GM21515 (cell line): Measurements from ENCODE around the gene PRR20G.
"Not testable (repeated sequence)": the region's sequence is repeated elsewhere in the genome, so short reads cannot be mapped to it uniquely, and the experiment has no call there.

Experiments
- ATAC-seq: cut with Tn5 transposase; IDR thresholded peaks from one replicate; pipeline ENCODE4 v1.9.1; 2021; ENCODE audit not compliant: unreplicated experiment

The PRR20G gene

GRCh38 chr3:127287840-127288239 lies at the start of gene PRR20G:
Gene PRR20G (minus strand): TSS chr3:127288046. CDS start chr3:127287365, 681 bp downstream.
- no peak for ATAC-seq

DNA sequence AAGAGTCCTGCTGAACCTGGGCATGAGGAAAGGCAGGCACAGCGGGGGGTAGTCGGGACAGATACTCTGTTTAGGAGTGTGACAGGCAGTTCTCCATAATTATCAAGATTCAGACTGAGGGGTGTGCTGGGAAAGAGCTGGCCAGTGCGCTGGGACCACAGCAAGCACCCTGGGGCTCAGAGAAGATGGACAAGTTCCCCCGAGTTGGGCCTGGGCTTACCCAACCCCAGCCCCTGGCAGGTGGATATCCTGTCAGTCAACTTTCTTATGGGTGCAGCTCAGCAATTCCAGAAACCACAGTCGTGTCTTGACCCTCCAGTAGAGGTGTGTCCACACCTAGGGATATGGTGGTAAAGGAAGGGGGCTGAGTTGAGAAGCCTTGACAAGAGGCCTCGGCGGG lies 49.2 kb upstream of the PRR20G start:
- ATAC-seq: no peak

DNA sequence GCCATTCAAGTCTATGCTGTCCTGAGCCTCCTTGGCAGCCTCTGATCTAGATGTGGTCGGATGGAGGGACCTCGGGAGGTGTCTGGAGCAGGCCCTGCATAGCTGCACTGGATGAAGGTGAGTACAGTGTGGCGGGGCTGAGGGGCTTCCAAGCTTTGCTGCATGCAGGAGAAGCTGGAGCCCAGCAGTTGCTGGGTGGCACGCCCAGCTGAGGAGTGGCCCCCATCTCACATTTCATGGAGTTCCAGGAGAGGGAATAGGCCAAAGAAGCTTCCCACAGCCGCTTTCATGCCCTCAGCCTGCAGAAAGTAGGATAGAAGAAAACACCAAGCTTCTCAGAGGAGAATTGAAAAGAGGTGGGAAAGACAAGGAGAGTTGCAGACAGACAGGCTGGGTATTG lies 48.3 kb upstream of the PRR20G start:
- ATAC-seq: no peak

DNA sequence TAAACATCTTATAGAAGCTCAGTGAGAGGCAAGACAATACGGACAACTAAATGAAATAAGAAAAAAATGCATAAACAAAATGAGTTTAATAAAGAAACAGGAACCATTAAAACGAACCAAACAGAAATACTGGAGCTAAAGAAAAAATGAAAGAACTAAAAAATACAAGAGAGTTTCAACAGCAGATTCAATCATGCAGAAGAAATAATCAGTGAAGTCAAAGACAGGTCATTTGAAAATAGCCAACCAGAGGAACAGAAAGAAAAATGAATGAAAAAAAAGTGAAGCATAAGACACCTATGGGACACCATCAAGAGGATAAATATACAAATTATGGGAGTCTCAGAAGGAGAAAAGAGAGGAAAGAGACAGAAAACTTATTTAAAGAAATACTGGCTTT lies 42.5 kb upstream of the PRR20G start:
- ATAC-seq: no peak

- no peak for ATAC-seq
Measured at GRCh38 chr3:127329631-127330285, 41.9 kb upstream of the PRR20G start.

DNA sequence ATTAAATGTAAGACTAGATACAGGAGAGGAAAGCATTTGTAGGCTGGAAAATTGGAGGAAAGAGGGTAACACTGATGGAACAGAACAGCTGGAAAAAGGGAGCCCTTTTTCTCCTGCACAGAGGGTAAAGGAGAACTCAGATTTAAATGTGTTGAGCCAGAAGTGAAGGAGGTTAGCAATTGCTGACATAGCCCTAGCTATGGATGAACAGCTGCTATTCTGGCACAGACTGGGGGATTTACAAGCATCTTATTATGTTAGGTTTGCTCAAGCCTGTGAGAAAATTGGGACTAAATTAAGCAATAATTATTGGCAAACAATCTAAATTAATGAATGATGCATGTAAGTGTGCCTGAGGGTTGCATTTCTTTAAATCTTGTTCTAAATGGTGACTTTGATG lies 40.6 kb upstream of the PRR20G start:
- ATAC-seq: no peak

DNA sequence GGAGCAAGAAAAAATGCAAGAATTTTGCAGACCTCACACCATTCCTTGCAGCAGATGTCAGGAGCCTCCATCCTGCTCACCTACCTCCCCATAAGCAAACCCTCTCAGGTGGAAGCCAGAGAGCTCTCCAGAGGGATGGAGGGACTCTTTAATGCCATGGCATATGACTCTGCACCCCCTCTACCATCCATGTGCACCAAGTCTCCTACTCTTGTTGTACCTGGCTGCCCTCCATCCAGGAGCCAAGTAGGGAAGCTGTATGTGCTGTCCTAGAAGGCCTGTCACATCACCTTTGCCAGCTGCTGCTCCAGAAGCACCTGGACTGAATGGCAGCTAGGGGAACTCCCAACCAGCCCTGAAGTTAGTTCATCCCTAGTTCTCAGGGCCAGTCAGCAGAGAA lies 38.5 kb upstream of the PRR20G start:
- ATAC-seq: no peak

GRCh38 chr3:127325629-127325961 lies 37.7 kb upstream of the PRR20G start:
- ATAC-seq: no peak

GRCh38 chr3:127324913-127325628 lies 37.2 kb upstream of the PRR20G start:
- ATAC-seq: no peak

- ATAC-seq: no peak
Measured at GRCh38 chr3:127324076-127324475, 36.2 kb upstream of the PRR20G start.

DNA sequence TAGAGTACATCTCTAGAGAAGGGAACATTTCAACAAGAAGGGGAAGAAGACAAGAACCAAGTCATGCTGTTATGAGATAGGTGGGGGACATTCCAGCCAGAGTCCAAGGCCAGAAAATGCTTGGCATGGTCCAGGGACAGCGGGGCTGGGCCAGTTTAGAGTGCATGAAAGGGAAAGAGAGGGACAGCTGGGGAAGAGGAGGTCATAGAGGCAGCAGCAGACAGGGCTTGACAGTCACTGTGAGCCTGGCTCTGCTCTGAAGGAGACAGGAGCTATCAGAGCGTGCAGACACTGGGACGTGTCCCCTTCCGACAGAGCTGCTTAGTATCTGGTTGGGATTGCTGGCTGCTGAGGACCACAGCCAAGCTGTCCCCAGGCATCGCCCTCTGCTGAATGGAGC lies 35.7 kb upstream of the PRR20G start:
- ATAC-seq: no peak

DNA sequence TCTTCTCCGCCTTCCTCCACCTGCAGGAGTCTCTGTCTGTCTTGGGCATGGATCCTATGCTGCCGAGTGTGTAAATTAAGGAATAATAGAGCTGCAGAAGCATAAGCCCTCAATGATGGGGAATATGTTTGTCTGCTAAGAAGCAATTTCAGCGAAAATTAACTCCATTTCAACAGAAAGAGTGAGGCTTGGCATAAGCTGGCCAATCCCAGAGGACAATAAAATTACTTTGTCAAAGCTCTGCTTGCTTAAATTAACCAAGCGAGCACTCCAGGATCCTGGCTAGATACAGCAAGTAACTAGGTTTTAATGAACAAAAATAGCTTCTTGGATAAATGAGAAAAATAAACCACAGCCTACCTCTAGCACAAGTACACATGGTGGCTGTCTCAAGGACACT lies 33.5 kb upstream of the PRR20G start:
- ATAC-seq: no peak

GRCh38 chr3:127320529-127321121 lies 32.8 kb upstream of the PRR20G start:
- no peak for ATAC-seq

DNA sequence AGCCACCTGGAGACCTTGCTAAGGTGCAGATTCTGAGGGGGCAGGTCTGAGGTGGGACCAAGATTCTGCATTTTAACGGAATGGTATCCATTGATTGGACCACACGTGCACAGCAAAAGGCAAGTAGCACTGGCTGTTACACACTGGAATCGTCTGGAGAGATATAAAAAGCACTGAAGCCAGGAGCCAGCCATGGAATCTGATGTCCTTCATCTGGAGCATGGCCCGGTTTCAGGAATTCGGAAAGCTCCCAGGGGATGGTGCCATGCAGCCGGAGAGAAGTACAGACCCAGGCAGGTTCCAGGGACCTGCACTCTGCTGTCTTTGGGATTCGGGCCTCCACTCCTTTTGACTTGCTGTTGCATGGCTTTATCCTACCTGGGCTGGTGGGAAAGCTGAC lies 28.8 kb upstream of the PRR20G start:
- no peak for ATAC-seq

DNA sequence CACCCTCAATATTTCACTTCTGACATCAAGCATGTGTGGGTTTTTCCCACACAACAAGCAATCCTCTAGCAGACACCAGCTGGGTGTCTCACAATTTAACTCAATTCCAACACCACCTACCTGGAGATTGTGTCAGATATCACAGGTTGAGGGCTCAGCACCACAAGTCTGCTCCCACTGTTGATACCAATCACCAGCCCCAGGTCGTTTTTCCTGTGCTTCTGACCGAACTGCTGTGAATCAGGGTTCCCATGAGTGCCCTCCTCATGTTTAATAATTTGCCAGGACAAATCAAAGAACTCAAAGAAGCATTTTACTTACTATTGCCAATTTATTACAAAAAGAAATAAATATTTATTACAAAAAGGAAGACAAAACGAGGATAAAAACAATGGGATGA lies 25.0 kb upstream of the PRR20G start:
- ATAC-seq: no peak

DNA sequence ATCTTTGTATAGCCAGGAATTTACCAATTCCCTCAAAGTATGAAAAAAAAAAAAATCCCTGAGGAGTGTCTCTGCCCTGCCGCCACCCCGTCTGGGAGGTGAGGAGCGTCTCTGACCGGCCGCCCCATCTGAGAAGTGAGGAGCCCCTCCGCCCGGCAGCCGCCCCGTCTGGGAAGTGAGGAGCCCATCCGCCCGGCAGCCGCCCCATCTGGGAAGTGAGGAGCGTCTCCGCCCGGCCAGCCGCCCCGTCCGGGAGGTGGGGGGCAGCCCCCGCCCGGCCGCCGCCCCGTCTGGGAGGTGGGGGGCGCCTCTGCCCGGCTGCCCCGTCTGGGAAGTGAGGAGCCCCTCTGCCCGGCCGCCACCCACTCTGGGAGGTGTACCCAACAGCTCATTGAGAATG lies 21.0 kb upstream of the PRR20G start:
- not testable (repeated sequence) for ATAC-seq

DNA sequence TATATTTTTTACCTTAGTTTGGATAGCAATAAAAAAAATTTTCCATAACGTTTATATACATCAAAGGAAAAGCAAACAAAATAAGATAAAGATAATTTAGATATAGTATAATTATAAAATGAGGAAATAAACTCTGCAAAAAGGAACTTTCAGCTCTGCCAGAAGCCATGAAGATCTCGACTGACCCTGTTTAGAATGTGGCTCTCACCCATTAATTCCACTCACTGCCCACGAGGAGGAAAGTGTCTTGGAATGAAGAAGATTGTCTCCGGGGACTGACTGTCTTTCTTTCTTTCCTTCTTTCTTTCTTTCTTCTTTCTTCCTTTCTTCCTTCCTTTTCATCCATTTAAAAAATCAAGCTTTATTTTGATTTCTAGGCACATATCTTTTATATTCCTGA lies 20.1 kb upstream of the PRR20G start:
- ATAC-seq: no peak

GRCh38 chr3:127307112-127307835 lies 19.4 kb upstream of the PRR20G start:
- ATAC-seq: no peak

DNA sequence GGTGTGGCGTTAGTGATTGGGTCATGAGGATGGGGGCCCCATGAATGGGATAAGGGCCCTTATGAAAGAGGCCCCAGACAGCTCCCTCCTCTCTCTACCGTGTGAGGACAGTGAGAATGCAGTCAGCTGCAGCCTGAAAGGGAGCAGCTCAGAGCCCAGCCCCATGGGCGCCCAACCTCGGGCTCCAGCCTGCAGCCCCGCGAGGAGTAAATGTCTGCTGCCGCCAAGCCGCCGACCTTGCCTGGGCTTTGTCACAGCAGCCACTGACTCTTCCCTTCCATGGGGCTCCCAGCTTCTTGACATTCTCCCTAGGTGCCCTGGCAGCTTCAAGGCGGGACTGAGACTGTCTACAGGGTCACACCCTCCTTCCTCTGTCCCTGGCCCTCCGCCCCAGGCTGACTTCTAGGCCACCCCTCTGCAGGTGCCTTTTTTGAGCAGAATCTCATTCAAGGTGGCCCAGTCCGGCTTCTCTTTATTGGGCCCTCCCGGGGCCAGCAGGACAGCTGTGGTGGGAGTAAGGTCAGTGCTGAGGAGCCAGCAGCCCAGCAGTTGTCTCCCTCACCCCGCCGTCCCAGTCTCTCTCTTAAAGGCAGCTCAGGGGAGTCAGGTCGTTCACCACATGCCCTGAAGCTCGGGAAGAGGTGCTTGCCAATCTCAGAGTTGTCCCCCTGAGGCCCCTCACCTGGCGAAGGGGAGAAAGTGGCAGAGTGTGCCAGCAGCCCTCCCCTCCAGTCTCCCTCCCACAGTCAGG lies 18.7 kb upstream of the PRR20G start:
- no peak for ATAC-seq

DNA sequence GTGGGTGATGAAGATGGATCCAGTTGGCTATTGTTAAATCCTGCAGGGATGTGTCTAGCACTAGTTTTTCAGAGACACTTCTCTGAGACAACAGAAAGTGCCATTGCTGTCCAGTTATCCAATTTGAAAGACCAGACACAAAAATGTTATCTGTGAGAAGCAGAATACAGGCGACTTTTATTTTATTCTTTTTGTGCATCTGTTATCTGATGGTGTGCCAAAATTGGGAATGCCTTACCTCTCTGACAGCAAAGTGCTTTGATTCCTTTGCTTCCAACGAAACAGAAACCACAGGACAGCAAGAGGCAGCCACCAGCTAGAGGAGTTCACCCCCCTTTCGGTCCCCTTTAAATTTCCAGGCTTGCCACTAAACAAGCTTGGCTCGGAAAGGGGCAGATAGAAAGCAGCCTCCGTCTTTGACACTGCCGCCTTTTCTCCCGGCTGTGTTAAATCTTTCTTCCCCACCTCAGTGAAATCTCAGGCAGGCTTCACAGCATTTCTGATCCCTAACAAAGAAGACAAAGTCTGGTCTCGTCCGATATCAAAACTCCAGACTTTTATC lies 17.7 kb upstream of the PRR20G start:
- ATAC-seq: no peak
